ENCODE measurements around the gene CTDNEP1.

Gene CTDNEP1

DNA sequence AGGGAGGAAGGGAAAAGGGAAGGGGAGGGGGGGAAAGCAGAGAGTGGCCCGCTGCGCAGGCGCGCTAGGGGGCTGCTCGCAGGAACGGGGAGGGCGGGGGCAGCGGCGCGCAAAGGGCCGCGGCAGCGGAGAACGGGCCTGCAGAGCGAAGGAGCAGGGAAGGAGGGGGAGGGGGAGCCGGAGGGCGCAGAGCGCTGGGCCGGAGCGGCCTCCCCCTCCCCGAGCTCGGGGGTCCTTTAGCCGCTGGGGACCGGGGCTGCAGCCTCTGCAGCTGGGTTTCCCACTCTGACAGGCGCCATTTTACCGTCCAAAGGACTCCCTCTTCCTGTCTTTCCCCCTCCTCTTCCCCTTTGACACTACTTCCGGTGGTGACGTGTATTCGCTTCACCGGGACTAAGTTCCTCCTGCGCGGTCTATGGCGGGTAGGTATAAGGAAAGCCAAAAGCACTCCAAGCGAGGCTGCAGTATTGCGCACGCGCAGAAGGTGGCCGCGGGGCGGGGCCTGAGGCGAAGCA is at the start of gene CTDNEP1:
CTDNEP1 (minus strand) TSS at position 74 of the 515 bp plus-strand sequence. CDS start 438 bp downstream, outside the sequence.
- DNase-seq, result peak; percentile 97

DNA sequence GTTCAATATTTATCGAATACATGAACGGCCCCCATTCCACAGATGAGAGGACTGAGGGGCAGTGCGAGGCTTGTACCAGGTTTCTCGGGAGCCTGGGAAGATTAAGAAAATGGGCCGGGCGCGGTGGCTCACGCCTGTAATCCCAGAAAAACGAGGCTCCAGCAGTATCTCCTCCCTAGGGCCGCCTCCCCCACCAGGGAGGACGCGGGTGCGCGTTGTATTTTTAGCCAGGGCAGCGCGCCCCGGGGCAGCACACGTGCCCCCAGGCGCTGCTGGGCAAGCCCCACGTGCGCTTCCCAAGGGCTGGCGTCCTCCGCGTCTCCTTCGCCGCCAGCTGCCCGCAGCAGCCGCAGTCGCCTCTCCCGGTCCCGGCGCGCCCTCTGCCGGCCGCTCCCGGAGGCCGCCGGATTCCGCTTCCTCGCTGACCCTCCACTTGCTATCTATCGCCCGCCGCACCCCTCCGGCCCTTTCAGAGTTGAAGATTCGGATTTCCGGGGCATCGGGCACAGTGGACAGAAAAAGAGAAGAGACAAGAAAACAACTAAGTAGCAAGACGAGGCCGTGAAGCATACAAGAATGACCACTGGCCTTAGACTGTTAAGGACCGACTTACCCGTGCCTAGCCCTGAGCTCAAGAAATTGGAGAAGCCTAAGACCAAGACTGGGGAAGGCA is 44.8 kb upstream of the CTDNEP1 start:
- DNase-seq, result peak; percentile 81

DNA sequence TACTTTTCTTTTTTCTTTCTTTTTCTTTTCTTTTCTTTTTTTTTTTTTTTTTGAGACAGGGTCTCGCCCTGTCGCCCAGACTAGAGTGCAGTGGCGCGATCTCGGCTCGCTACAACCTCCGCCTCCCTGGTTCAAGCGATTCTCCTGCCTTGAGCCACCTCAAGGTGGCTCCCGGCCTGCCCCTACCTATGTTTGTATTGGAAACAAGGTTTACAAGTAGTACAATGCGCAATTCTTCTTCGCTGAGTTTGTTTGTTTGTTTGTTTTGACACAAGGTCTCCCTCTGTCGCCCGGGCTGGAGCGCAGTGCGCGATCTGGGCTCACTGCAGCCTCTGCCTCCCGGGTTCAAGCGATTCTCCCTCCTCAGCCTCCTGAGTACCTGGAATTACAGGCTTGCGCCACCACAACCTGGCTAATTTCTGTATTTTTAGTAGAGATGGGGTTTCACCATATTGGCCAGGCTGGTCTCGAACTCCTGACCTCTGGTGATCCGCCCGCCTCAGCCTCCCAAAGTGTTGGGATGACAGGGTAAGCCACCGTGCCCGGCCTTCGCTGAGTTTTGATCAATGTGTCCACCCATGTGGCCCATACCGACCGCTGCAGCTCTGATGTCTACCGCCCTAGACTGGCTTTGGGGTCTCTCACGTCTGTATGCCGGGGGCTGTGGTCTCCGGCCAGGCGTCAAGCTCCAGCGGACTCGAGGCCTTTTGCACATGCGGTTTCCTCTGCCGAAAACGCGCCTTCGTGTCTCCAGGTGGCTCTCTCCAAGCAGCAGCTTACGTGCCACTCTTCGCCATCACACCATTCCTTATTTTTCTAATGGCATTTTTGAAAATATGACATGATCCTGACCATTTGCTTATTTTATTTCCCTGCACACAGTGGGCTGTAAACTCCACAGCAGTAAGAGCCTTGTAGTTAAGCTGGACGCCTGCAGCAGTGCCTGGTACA is 44.0 kb upstream of the CTDNEP1 start:
- DNase-seq, result no peak

DNA sequence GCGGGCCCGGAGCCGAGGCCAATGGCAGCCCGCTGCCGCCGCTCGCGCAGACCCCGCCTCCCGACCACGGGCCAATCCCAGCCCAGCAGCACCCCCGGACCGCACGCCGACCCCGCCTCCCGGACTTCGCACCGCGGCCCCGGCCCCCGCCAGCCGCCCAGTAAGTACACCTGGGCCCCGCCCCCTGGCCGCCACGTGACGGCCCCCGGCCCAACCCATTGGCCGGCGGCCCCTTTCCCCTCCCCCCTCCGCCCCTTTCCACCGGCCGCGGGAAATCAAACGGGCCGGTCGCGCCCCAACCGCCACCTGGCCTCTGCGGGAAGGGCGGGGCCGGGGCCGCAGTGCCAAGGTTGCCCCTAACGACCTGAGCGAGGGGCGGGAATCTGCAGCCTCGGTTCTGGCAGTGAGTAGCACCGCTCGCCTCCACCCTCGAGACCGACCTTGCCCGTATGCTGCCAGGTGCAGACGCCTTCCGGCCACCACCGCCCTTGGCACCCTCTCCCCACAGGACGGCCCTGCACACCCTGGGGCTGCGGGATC is 43.1 kb upstream of the CTDNEP1 start, which contains the start of gene YBX2:
YBX2 (minus strand) TSS at position 26 of the 540 bp plus-strand sequence. CDS start 139 bp downstream, outside the sequence.
- peak; percentile 90 for DNase-seq

DNA sequence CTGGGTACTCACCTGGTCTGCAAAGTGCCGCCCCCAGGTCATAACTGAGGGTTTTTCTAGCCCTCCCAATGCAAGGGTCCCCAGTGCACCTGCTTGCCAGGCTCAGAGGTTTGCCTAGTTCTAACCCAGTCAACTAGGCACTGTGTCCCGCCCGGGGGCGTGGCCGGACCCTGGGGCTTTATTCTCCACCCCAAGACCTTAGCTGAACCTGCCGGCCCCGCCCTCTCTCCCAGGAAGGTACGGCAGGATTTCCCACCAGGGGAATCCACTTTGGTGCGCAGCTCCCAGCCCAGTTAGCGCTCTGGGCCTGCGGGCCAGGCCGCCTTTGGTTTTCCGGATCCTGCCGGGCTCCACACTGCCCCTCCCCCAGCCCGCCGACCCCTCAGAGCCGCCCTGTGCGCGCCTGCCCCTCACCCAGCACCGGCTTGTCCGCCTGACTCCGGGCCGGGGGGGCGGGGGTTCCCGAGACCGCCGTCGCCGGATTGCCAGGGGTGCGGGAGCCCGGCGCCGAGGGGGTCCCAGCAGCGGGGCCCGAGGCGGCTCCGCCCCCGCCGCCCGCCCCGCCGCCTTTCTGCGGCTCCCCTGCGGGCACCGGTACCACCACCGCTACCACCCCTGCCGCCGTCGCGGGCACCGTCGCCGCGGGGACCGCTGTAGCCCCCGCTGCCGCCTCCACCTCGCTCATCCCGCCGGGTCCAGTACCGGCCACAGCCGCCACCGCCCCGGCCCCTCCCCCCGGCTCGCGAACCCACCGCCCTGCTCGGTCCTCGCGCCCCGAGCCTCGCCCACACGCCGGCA is 42.5 kb upstream of the CTDNEP1 start:
- DNase-seq, result peak; percentile 50

DNA sequence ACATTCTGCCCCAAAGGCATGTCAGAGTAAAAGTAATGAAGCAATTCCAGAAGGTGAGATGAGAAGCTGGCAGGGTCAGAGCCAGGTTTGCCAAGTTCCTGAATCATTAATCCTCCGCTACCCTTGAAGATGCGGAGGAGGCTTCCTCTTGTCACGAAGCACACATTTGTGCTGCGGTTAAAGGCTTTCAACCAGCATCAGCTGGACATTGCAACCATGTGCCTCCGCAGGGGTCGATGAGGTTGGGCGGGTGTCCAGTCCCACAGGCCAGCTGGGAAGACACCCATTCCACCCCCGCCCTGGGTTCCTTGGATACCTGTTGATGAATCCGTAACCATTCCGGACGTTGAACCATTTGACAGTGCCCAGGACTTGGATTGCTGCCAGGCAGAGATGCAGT is 41.6 kb upstream of the CTDNEP1 start:
- no peak for DNase-seq

DNA sequence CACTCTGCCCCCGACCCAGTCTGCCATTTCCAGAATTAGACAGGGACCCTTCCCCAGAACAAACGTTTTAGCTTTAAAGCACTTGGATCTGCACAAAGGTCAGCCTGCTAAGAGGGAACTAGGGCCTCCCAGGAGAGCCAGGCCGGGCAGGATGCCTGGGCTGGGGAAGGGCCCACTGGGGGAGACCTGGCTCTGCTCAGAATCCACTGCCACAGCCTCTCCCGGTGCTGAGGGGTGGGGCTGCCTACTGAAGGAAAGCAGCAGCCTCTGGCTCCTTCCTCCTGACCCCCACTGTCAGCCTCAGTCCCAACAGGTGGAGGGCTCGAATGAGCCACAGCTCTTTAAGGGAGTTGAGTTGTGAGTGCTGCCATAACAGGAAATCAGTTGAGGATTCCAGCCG is 41.2 kb upstream of the CTDNEP1 start:
- DNase-seq, result no peak

DNA sequence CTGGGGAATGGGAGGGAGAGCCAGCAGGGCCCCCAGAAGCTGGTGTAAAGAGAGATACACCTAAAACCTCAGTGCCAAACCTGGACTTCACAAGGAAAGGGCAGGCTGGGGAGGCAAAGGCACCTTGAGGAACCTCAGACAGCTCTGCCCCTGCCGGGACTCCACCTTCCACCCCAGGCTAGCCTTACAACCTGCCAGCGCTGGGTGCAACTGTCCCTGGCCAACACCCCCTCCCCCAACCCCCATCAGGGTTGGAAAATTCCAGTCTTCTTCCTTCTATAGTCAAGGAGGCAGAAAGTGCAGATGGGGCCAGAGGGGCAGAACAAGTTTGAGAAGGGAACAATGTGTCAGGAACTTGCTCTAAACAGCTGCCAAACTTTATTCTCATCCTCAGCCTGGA is 40.7 kb upstream of the CTDNEP1 start:
- no peak for DNase-seq

DNA sequence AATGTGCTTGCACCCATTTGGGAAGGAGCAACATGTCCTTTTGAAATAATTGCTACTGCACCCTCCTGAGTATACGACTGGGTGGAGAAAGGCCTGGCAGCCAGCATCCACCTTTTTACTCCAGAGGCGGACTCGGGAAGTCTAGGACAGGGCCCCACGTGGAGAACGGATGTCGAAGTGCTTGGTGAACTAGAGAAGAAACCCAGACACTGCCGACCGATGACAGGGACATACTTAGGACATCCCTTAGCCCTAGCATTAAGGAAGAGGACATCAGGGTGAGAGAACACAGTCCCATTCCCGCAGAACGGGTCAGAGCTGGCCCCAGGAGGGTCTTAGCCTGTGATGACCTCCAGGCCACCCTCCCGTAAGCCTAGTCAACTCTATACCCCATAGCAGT is 39.2 kb upstream of the CTDNEP1 start:
- no peak for DNase-seq

DNA sequence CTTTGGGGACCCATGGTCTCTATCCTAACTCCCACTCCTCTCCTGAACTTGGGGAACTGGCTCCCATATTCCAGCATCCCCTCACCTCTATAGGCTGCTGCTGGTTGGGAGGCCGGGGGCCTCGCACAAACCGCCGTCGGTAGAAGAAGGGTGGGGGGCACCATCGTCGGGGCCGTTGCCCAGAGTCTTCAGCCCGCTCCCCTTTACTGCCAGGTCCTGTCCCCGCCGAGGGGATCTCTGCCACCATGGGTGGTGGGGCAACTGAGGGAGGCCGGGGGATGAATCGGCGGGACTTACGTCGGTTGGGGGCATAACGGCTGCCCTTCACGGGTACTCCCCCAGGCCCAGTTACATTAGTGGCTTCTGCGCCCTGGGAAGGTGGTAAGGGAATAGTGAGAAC is 38.6 kb upstream of the CTDNEP1 start:
- no peak for DNase-seq

DNA sequence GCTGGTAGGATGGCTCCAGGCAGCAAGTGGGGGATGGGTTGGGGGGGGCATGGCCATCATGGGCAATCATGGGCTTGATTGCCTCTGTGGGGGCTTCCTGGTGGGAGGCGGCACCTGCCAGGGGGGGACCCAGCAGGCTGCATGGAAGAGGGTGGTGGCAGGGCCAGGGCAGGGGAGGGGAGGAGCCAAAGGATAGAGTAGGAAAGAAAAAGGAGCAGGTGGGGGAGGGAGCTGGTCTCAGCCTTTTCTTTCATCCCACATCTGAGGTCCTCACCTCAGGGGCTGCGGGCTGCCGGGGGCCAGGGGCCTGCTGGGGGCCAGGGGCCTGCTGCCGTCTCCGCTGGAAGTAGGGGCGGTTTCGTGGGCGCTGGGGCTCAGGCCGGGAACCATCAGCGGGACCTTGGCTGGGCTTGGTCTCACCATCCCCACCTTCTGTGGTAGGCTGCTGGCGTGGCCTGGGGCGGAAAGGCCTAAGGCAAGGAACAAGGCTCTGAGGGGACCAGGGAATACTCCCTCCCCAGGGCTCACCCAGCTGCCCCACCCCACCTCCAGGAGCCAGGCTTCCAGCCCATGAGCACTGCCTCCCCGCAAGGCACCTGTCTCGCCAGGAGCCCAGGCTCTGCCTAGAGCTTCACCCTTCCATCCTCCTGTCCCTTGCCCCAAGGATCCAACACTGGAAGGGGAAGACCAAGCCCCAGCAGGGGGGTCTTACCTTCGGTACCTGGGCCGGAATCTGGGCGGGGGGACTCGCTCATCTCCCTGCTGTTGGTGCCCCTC is 37.9 kb upstream of the CTDNEP1 start:
- no peak for DNase-seq

DNA sequence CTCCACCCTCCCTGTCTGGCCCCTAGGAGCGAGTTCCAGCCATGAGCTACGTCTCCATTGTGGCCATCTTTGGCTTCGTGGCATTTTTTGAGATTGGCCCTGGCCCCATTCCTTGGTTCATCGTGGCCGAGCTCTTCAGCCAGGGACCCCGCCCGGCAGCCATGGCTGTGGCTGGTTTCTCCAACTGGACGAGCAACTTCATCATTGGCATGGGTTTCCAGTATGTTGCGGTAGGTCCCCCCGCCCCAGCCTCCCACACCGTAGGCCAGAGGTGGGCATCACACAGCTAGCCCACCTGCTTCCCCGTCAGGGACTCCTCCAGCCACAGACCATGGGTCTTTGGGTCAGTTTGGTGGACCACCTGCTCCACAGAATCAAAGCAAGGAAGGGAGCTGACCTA is 34.1 kb upstream of the CTDNEP1 start:
- DNase-seq, result no peak

DNA sequence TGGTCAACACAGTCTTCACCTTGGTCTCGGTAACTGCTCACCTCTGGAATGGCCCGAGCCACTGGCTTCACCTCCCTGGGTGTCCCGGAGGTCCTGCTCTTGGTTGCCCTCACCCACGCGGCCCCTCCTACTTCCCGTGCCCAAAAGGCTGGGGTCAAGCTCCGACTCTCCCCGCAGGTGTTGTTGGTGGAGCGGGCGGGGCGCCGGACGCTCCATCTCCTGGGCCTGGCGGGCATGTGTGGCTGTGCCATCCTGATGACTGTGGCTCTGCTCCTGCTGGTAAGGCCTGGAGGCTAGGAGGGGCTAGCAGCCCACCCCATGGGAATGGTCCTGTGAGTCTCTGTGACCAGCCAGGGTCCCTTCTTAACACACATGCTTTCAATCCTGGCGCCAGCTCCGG is 33.4 kb upstream of the CTDNEP1 start:
- DNase-seq, result no peak

DNA sequence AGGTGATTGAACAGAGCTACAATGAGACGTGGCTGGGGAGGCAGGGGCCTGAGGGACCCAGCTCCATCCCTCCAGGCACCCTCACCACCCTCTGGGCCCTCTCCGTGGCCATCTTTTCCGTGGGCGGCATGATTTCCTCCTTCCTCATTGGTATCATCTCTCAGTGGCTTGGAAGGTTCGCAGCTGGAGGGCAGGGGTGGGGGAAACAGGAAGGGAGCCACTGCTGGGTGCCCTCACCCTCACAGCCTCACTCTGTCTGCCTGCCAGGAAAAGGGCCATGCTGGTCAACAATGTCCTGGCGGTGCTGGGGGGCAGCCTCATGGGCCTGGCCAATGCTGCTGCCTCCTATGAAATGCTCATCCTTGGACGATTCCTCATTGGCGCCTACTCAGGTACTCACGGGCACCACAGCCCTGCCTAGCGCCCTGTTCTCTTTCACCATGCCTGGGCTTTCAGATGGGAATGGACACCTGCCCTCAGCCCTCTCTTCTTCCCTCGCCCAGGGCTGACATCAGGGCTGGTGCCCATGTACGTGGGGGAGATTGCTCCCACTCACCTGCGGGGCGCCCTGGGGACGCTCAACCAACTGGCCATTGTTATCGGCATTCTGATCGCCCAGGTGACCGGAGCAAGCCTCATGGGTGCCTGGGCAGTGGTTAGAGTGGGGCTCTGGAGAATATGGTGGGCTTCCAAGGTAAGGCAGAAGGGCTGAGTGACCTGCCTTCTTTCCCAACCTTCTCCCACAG is 32.1 kb upstream of the CTDNEP1 start:
- DNase-seq, result no peak

DNA sequence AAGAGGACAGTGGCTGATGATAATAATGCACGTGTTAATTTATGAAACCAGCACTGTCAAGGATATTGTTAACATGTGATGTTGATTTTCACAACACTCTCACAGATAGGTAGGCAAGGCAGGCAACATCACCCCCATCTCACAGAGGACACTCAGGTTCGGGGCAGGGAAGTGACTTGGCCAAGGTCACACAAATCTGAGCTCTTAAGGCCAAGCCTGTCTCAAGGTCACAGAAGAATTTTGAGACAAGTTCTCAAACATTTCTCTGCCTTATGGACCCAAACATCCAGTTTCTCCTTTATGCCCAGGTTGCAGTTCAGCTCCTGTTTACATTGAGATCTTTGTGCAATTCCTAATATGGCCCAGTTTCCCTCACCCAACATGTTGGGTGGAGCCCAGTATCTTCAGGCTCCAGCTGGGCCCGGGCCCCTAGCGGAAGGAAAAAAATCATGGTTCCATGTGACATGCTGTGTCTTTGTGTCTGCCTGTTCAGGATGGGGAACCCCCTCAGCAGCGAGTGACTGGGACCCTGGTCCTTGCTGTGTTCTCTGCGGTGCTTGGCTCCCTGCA is 31.3 kb upstream of the CTDNEP1 start:
- DNase-seq, result no peak

DNA sequence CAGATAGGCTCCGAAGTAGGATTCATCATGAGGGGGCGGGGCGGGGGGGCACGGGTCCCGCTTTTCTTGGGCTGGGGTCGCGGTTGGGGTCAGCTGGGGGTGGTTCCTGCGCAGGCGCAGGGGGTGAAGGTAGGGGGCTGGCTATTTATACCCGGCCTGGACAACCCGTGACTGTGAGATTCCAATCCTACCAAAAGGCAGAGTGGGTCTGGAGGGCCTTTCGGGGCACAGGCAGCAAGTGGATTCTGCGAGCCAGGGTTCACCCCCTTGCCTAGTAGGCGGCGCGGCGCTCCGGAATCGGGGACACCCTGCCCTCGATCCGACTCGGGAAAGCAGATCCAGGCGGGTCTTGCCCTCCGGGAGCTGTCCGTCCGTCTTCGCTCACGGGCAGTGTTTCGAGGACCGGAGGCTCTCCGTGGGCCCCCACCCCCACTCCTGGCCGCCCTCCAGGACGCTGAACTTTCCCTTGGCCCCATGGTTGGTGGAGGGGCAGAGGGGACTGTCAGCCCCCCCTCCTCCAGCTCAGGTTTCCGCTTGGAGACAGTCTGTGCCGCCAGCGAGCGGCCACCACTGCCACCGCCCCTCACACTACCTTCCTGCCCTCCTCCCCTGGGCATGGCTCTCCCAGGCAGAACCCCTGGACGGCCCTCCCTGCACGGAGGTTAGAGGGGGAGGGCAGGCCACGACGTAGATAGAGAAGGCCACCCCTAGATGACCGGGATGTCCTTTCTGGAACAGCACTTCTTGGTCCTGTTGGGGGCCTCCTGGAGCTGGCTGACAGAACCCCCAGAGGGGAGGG is 30.6 kb upstream of the CTDNEP1 start:
- DNase-seq, result peak; percentile 30

DNA sequence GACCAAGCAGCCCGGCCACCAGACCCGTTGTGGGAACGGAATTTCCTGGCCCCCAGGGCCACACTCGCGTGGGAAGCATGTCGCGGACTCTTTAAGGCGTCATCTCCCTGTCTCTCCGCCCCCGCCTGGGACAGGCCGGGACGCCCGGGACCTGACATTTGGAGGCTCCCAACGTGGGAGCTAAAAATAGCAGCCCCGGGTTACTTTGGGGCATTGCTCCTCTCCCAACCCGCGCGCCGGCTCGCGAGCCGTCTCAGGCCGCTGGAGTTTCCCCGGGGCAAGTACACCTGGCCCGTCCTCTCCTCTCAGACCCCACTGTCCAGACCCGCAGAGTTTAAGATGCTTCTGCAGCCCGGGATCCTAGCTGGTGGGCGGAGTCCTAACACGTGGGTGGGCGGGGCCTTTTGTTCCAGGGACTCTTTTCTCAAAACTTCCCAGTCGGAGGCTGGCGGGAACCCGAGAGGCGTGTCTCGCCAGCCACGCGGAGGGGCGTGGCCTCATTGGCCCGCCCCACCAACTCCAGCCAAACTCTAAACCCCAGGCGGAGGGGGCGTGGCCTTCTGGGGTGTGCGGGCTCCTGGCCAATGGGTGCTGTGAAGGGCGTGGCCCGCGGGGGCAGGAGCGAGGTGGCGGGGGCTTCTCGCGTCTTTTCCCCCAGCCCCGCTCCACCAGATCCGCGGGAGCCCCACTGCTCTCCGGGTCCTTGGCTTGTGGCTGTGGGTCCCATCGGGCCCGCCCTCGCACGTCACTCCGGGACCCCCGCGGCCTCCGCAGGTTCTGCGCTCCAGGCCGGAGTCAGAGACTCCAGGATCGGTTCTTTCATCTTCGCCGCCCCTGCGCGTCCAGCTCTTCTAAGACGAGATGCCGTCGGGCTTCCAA is 29.8 kb upstream of the CTDNEP1 start, which contains the start of gene SLC2A4:
SLC2A4 (plus strand) TSS at position 645 of the 879 bp plus-strand sequence; CDS start at position 862, 217 bp downstream.
- DNase-seq, result peak; percentile 92

DNA sequence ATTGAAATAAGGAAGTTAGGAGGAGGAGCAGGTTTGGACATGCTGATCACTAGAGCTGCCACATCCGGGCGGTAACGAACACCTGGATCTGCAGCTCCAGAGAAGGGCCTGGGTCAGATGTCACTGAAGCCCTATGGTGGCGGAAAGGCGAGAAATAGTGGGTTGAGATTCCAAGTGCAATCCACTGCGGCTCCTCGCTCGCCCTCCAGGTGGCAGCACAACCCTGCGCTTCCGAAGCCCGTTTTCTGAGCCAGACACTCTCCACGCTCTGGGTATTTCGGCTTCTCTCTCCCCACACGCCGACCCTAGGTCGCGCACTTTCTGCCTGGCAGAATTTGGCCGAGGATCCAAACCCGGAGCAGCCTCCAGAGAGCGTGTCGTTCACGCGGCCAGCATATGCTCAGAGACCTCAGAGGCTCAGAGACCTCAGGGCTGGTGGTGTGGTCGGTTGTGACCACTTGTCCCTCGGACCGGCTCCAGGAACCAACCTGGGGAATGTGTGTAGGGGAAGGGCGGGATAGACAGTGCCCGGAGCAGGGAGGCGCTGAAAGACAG is 29.1 kb upstream of the CTDNEP1 start:
- peak; percentile 78 for DNase-seq
